AG09309 (cell line): ENCODE measurements around the gene PIGL.
"Not testable (repeated sequence)": the region's sequence is repeated elsewhere in the genome, so short reads cannot be mapped to it uniquely, and the experiment has no call there.

Experiments used
- DNase-seq: peaks from one replicate; pipeline ENCODE4 v3.0.0-alpha.2; 2010; ENCODE audit warnings: low read depth
- H3K4me3 ChIP-seq: 2 replicates; pipeline ENCODE4 v1.5.1; 2011; ENCODE audit warnings: mild to moderate bottlenecking, low read depth, low read length, moderate library complexity; ENCODE audit not compliant: control insufficient read depth
- CTCF ChIP-seq: IDR thresholded peaks from 2 replicates; pipeline ENCODE4 v1.5.1; 2011; ENCODE audit warnings: mild to moderate bottlenecking, low read depth, low read length, inconsistent platforms; ENCODE audit not compliant: insufficient read depth, control insufficient read depth; ENCODE audit errors: missing control alignments

PIGL gene

GRCh38 chr17:16190703-16191360 is 26.2 kb upstream of the PIGL start:
- no peak for TF ChIP-seq CTCF
- DNase-seq, result no peak
- H3K4me3 ChIP-seq, result no peak overlapping the region

- TF ChIP-seq CTCF, result no peak
- H3K4me3 ChIP-seq, result no peak overlapping the region
- DNase-seq, result no peak
Measured at GRCh38 chr17:16191604-16192003, 25.4 kb upstream of the PIGL start.

GRCh38 chr17:16194307-16194835 is 22.6 kb upstream of the PIGL start:
- not testable (repeated sequence) for H3K4me3 ChIP-seq, DNase-seq

GRCh38 chr17:16197276-16197675 is 19.7 kb upstream of the PIGL start:
- DNase-seq, result no peak
- TF ChIP-seq CTCF, result no peak
- H3K4me3 ChIP-seq, result no peak overlapping the region

- no peak overlapping the region for H3K4me3 ChIP-seq
- DNase-seq, result no peak
- no peak for TF ChIP-seq CTCF
Measured at GRCh38 chr17:16199093-16199492, 17.9 kb upstream of the PIGL start.

- H3K4me3 ChIP-seq, DNase-seq: not testable (repeated sequence)
Measured at GRCh38 chr17:16201693-16202131, 15.3 kb upstream of the PIGL start.

- DNase-seq, H3K4me3 ChIP-seq: not testable (repeated sequence)
Measured at GRCh38 chr17:16202554-16203500, 14.2 kb upstream of the PIGL start.

- H3K4me3 ChIP-seq, DNase-seq: not testable (repeated sequence)
Measured at GRCh38 chr17:16204763-16205162, 12.2 kb upstream of the PIGL start.
